ENCODE results near the gene SALL3. TPM values are rescaled to one million over a fixed set of nuclear protein-coding genes. Genes with fewer than 3 reads are reported as not detected.

Gene SALL3
- not detected for polyA plus RNA-seq (2013, experiment 1 of 2)
- polyA plus RNA-seq (2013, experiment 2 of 2) = not detected

DNA sequence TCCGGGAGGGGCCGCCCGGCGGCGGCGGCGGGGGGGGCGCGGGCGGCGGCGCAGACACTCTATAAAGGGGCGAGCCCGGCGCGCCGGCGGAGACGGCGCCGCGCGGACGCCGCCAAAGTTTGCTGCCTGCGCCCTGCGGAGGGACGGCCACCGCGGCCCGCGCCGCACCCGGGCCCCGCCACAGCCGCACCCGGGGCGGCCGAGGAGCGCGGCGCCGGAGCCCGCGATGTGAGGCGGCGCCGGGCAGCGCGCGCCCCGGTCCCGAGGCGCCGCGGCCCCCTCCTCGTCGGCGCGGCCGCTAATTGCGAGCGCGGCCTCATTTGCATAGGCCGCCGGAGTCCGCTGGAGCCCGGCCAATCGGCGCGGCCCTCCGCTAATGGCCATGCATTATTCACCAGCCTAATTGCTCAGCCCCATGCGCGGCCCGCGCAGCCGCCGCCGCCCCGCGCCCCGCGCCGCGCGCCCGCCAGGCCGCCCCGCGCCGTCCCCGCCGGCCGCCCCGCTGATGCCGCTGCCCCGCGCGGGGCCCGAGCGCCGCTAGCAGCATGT, at the start of gene SALL3:
Gene SALL3, plus strand, starts transcription at position 89 of the 549 bp plus-strand sequence. Its CDS starts 457 bp downstream, at position 546.
- no peak within 1 kb of the TSS for H2BK15ac ChIP-seq (ENCODE audit: low read depth, poor library complexity, severe bottlenecking)
- peak within 1 kb of the TSS; percentile 74 for H3K4me2 ChIP-seq (ENCODE audit: low read length, poor library complexity, severe bottlenecking)
- no peak within 1 kb of the TSS for H3K27ac ChIP-seq (ENCODE audit: low read length, poor library complexity, severe bottlenecking)
- H4K8ac ChIP-seq (ENCODE audit: low read length) = no peak within 1 kb of the TSS
- no peaks in the 10 kb centered on the region for H3K79me1 ChIP-seq (replicated peaks; ENCODE audit: low read length, poor library complexity, severe bottlenecking)
- H2BK5ac ChIP-seq (ENCODE audit: low read depth, low read length, poor library complexity, severe bottlenecking) = no peak within 1 kb of the TSS
- H3K23ac ChIP-seq (ENCODE audit: low read length in 2 of 2) = no peak within 1 kb of the TSS
- DNase-seq = no peak
- no peak within 1 kb of the TSS for H3K4ac ChIP-seq (ENCODE audit: low read depth in 1 of 2, low read length in 2 of 2)
- no peak within 1 kb of the TSS for H4K91ac ChIP-seq (ENCODE audit: low read length)
- no peak within 1 kb of the TSS for H2AFZ ChIP-seq (ENCODE audit: low read depth, low read length)
- H2BK120ac ChIP-seq (ENCODE audit: low read depth, low read length) = no peak within 1 kb of the TSS
- no peak within 1 kb of the TSS for H2BK12ac ChIP-seq (ENCODE audit: low read length in 2 of 2)
- H3K9me3 ChIP-seq (ENCODE audit: control insufficient read depth, low read length) = peaks cover 3% of the 10 kb centered on the region
- H3K9ac ChIP-seq (ENCODE audit: low read length) = no peak within 1 kb of the TSS
- H3K4me1 ChIP-seq (ENCODE audit: control insufficient read depth, insufficient read depth, low read depth, low read length) = peaks cover 21% of the 10 kb centered on the region
- H2AK5ac ChIP-seq (ENCODE audit: low read length, severe bottlenecking) = no peak within 1 kb of the TSS
- H3K36me3 ChIP-seq (ENCODE audit: control insufficient read depth in 1 of 2, insufficient read depth in 2 of 2, low read depth in 1 of 2, low read length in 2 of 2) = no peaks in the 10 kb centered on the region
- WGBS = 1% methylated on average over 62 of the region's 102 CpGs
- no peak within 1 kb of the TSS for H3K18ac ChIP-seq (ENCODE audit: low read depth in 1 of 2, low read length in 2 of 2)
- no peak within 1 kb of the TSS for H3K4me3 ChIP-seq (ENCODE audit: insufficient read depth in 1 of 2, low read depth in 1 of 2, low read length in 2 of 2)
- H3K14ac ChIP-seq (ENCODE audit: low read length in 2 of 2) = no peak within 1 kb of the TSS
- H3K27me3 ChIP-seq (ENCODE audit: control insufficient read depth in 1 of 2, insufficient read depth in 1 of 2, low read length in 2 of 2) = peaks cover 64 to 79% of the 10 kb centered on the region in 2 experiments

DNA sequence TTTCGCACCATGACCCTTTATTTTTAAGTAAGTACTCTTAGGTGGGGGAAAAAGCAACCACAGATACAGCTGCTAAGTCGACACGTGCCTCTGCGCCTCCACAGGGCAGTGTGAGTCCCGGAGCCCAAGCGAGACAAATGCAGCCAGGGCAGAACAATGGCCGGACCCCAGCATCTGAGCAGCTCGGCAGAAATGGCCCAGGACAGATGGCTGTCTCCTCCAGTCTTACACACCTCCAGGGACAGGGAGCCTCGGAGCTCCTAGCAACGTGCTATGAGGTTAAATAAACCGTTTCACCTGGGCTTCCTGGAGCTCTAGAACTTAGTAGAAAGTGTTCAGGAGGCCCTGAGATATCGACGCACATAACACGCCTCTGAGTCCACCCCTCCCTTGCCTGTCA, 47.3 kb upstream of the SALL3 start:
- Histone ChIP-seq H4K8ac (ENCODE audit: low read length) (no peak overlapping the region), H2AFZ (ENCODE audit: low read depth, low read length) (no peak overlapping the region), H3K79me1 (replicated peaks; ENCODE audit: low read length, poor library complexity, severe bottlenecking) (no peaks in the 10 kb centered on the region), H3K36me3 (ENCODE audit: control insufficient read depth in 1 of 2, insufficient read depth in 2 of 2, low read depth in 1 of 2, low read length in 2 of 2) (no peaks in the 10 kb centered on the region), H3K23ac (ENCODE audit: low read length in 2 of 2) (no peak overlapping the region), H3K9ac (ENCODE audit: low read length) (no peak overlapping the region), H3K27me3 (ENCODE audit: control insufficient read depth in 1 of 2, insufficient read depth in 1 of 2, low read length in 2 of 2) (no peaks in the 10 kb centered on the region), H3K4me1 (ENCODE audit: control insufficient read depth, insufficient read depth, low read depth, low read length) (no peaks in the 10 kb centered on the region), H2BK5ac (ENCODE audit: low read depth, low read length, poor library complexity, severe bottlenecking) (no peak overlapping the region), H2AK5ac (ENCODE audit: low read length, severe bottlenecking) (no peak overlapping the region), H3K9me3 (ENCODE audit: control insufficient read depth, low read length) (peaks cover 4% of the 10 kb centered on the region), H3K4me3 (ENCODE audit: insufficient read depth in 1 of 2, low read depth in 1 of 2, low read length in 2 of 2) (no peak overlapping the region), H2BK15ac (ENCODE audit: low read depth, poor library complexity, severe bottlenecking) (no peak overlapping the region), H3K4me2 (ENCODE audit: low read length, poor library complexity, severe bottlenecking) (no peak overlapping the region), H2BK12ac (ENCODE audit: low read length in 2 of 2) (no peak overlapping the region), H3K14ac (ENCODE audit: low read length in 2 of 2) (no peak overlapping the region), H4K91ac (ENCODE audit: low read length) (no peak overlapping the region), H3K4ac (ENCODE audit: low read depth in 1 of 2, low read length in 2 of 2) (no peak overlapping the region), H2BK120ac (ENCODE audit: low read depth, low read length) (no peak overlapping the region), H3K27ac (ENCODE audit: low read length, poor library complexity, severe bottlenecking) (no peak overlapping the region), H3K18ac (ENCODE audit: low read depth in 1 of 2, low read length in 2 of 2) (no peak overlapping the region)
- WGBS = 73% methylated on average over 14 of the region's 14 CpGs
- DNase-seq = no peak

DNA sequence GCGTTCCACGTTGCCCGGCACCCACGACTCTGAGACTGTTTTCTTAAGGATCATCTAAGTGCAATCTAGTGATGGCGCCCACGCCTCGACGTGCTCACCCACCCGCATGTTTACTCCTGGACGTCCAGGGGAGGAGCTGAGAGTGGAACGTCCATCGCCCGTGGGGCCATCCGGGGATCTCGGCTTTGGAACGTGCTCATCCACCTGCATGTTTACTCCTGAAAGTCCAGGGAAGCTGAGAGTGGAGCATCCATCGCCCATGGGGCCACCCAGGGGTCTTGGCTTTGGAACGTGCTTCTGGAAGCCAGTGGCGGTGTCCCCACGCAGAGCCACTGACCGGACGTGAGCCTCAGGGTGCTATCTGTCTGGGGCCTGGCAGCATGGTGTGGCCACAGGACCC, 45.6 kb upstream of the SALL3 start:
- Histone ChIP-seq H2AK5ac (ENCODE audit: low read length, severe bottlenecking) (no peak overlapping the region), H3K4ac (ENCODE audit: low read depth in 1 of 2, low read length in 2 of 2) (no peak overlapping the region), H3K14ac (ENCODE audit: low read length in 2 of 2) (no peak overlapping the region), H2AFZ (ENCODE audit: low read depth, low read length) (no peak overlapping the region), H2BK120ac (ENCODE audit: low read depth, low read length) (no peak overlapping the region), H3K79me1 (replicated peaks; ENCODE audit: low read length, poor library complexity, severe bottlenecking) (no peaks in the 10 kb centered on the region), H2BK12ac (ENCODE audit: low read length in 2 of 2) (no peak overlapping the region), H3K4me3 (ENCODE audit: insufficient read depth in 1 of 2, low read depth in 1 of 2, low read length in 2 of 2) (no peak overlapping the region), H2BK5ac (ENCODE audit: low read depth, low read length, poor library complexity, severe bottlenecking) (no peak overlapping the region), H3K4me1 (ENCODE audit: control insufficient read depth, insufficient read depth, low read depth, low read length) (no peaks in the 10 kb centered on the region), H3K36me3 (ENCODE audit: control insufficient read depth in 1 of 2, insufficient read depth in 2 of 2, low read depth in 1 of 2, low read length in 2 of 2) (no peaks in the 10 kb centered on the region), H3K4me2 (ENCODE audit: low read length, poor library complexity, severe bottlenecking) (no peak overlapping the region), H2BK15ac (ENCODE audit: low read depth, poor library complexity, severe bottlenecking) (no peak overlapping the region), H3K9ac (ENCODE audit: low read length) (no peak overlapping the region), H3K23ac (ENCODE audit: low read length in 2 of 2) (no peak overlapping the region), H3K27ac (ENCODE audit: low read length, poor library complexity, severe bottlenecking) (no peak overlapping the region), H3K27me3 (ENCODE audit: control insufficient read depth in 1 of 2, insufficient read depth in 1 of 2, low read length in 2 of 2) (no peaks in the 10 kb centered on the region), H3K18ac (ENCODE audit: low read depth in 1 of 2, low read length in 2 of 2) (no peak overlapping the region), H3K9me3 (ENCODE audit: control insufficient read depth, low read length) (peaks cover 4% of the 10 kb centered on the region), H4K91ac (ENCODE audit: low read length) (no peak overlapping the region), H4K8ac (ENCODE audit: low read length) (no peak overlapping the region)
- DNase-seq = no peak
- WGBS = 86% methylated on average over 22 of the region's 22 CpGs

GRCh38 chr18:78934551-78935225, 44.9 kb upstream of the SALL3 start:
- Histone ChIP-seq H3K4me3 (ENCODE audit: insufficient read depth in 1 of 2, low read depth in 1 of 2, low read length in 2 of 2) (no peak overlapping the region), H3K23ac (ENCODE audit: low read length in 2 of 2) (no peak overlapping the region), H2BK15ac (ENCODE audit: low read depth, poor library complexity, severe bottlenecking) (no peak overlapping the region), H3K4ac (ENCODE audit: low read depth in 1 of 2, low read length in 2 of 2) (no peak overlapping the region), H3K9me3 (ENCODE audit: control insufficient read depth, low read length) (peaks cover 4% of the 10 kb centered on the region), H4K8ac (ENCODE audit: low read length) (no peak overlapping the region), H2BK120ac (ENCODE audit: low read depth, low read length) (no peak overlapping the region), H3K18ac (ENCODE audit: low read depth in 1 of 2, low read length in 2 of 2) (no peak overlapping the region), H2BK12ac (ENCODE audit: low read length in 2 of 2) (no peak overlapping the region), H3K4me2 (ENCODE audit: low read length, poor library complexity, severe bottlenecking) (no peak overlapping the region), H3K27me3 (ENCODE audit: control insufficient read depth in 1 of 2, insufficient read depth in 1 of 2, low read length in 2 of 2) (no peaks in the 10 kb centered on the region), H3K27ac (ENCODE audit: low read length, poor library complexity, severe bottlenecking) (no peak overlapping the region), H3K9ac (ENCODE audit: low read length) (no peak overlapping the region), H2AK5ac (ENCODE audit: low read length, severe bottlenecking) (no peak overlapping the region), H2AFZ (ENCODE audit: low read depth, low read length) (no peak overlapping the region), H3K4me1 (ENCODE audit: control insufficient read depth, insufficient read depth, low read depth, low read length) (no peaks in the 10 kb centered on the region), H3K36me3 (ENCODE audit: control insufficient read depth in 1 of 2, insufficient read depth in 2 of 2, low read depth in 1 of 2, low read length in 2 of 2) (no peaks in the 10 kb centered on the region), H3K14ac (ENCODE audit: low read length in 2 of 2) (no peak overlapping the region), H4K91ac (ENCODE audit: low read length) (no peak overlapping the region), H2BK5ac (ENCODE audit: low read depth, low read length, poor library complexity, severe bottlenecking) (no peak overlapping the region), H3K79me1 (replicated peaks; ENCODE audit: low read length, poor library complexity, severe bottlenecking) (no peaks in the 10 kb centered on the region)
- DNase-seq = no peak
- 91% methylated on average over 20 of the region's 20 CpGs for WGBS

Data from mesenchymal stem cell (in vitro differentiated cells and primary cell).